Effector memory CD4-positive, alpha-beta T cell (primary cell): ENCODE data around the gene HMX1.

ENCODE experiments used
- DNase-seq, 3 donors: peaks; one replicate each; pipeline ENCODE4 v3.0.0-alpha.2; 2020
- H3K27ac ChIP-seq: 2 replicates; pipeline ENCODE4 v1.7.0; 2013; ENCODE audit warnings: mild to moderate bottlenecking, low read length, moderate library complexity; ENCODE audit not compliant: insufficient read depth, poor library complexity, severe bottlenecking
- H3K27me3 ChIP-seq: replicated peaks from 2 replicates; pipeline ENCODE4 v1.7.0; 2013; ENCODE audit warnings: mild to moderate bottlenecking, low read length; ENCODE audit not compliant: insufficient read depth, control insufficient read depth, poor library complexity, severe bottlenecking
- H3K36me3 ChIP-seq: 2 replicates; pipeline ENCODE4 v1.7.0; 2013; ENCODE audit warnings: mild to moderate bottlenecking, low read length, moderate library complexity; ENCODE audit not compliant: control insufficient read depth, insufficient read depth
- H3K4me1 ChIP-seq: 2 replicates; pipeline ENCODE4 v1.7.0; 2013; ENCODE audit warnings: low read length, mild to moderate bottlenecking; ENCODE audit not compliant: control insufficient read depth, insufficient read depth, poor library complexity, severe bottlenecking
- H3K4me3 ChIP-seq: 2 replicates; pipeline ENCODE4 v1.7.0; 2013; ENCODE audit warnings: low read length, low read depth, mild to moderate bottlenecking; ENCODE audit not compliant: insufficient read depth, poor library complexity, severe bottlenecking
- H3K9me3 ChIP-seq: 2 replicates; pipeline ENCODE4 v1.7.0; 2013; ENCODE audit warnings: mild to moderate bottlenecking, low read length, moderate library complexity; ENCODE audit not compliant: control insufficient read depth

Gene HMX1

GRCh38 chr4:8848507-8849265, 23.0 kb downstream of the HMX1 start:
- no peaks in the 10 kb centered on the region for H3K9me3 ChIP-seq
- no peak for DNase-seq
- H3K27me3 ChIP-seq = peaks cover 4% of the 10 kb centered on the region
- no peaks in the 10 kb centered on the region for H3K36me3 ChIP-seq
- no peaks in the 10 kb centered on the region for H3K4me1 ChIP-seq
- H3K27ac ChIP-seq = no peak overlapping the region
- no peak overlapping the region for H3K4me3 ChIP-seq

- Histone ChIP-seq H3K36me3 (no peaks in the 10 kb centered on the region), H3K4me1 (no peaks in the 10 kb centered on the region), H3K4me3 (no peak overlapping the region), H3K9me3 (no peaks in the 10 kb centered on the region), H3K27me3 (no peaks in the 10 kb centered on the region), H3K27ac (no peak overlapping the region)
- no peak for DNase-seq
Observed at GRCh38 chr4:8847764-8848163, 23.9 kb downstream of the HMX1 start.

GRCh38 chr4:8847331-8847730, 24.3 kb downstream of the HMX1 start:
- Histone ChIP-seq H3K36me3 (no peaks in the 10 kb centered on the region), H3K4me3 (no peak overlapping the region), H3K9me3 (no peaks in the 10 kb centered on the region), H3K27ac (no peak overlapping the region), H3K4me1 (no peaks in the 10 kb centered on the region), H3K27me3 (no peaks in the 10 kb centered on the region)
- DNase-seq = no peak

GRCh38 chr4:8846826-8847225, 24.8 kb downstream of the HMX1 start:
- Histone ChIP-seq H3K36me3 (no peaks in the 10 kb centered on the region), H3K4me1 (no peaks in the 10 kb centered on the region), H3K27ac (no peak overlapping the region), H3K27me3 (no peaks in the 10 kb centered on the region), H3K4me3 (no peak overlapping the region), H3K9me3 (no peaks in the 10 kb centered on the region)
- no peak for DNase-seq

- no peak overlapping the region for H3K4me3 ChIP-seq
- no peak for DNase-seq
- no peaks in the 10 kb centered on the region for H3K4me1 ChIP-seq
- no peak overlapping the region for H3K27ac ChIP-seq
- H3K27me3 ChIP-seq = no peaks in the 10 kb centered on the region
- H3K9me3 ChIP-seq = no peaks in the 10 kb centered on the region
- H3K36me3 ChIP-seq = no peaks in the 10 kb centered on the region
Observed at GRCh38 chr4:8846046-8846720, 25.5 kb downstream of the HMX1 start.

- Histone ChIP-seq H3K27ac (no peak overlapping the region), H3K36me3 (no peaks in the 10 kb centered on the region), H3K4me1 (no peaks in the 10 kb centered on the region), H3K4me3 (no peak overlapping the region), H3K9me3 (no peaks in the 10 kb centered on the region), H3K27me3 (no peaks in the 10 kb centered on the region)
- no peak for DNase-seq
Observed at GRCh38 chr4:8844976-8845690, 26.5 kb downstream of the HMX1 start.

GRCh38 chr4:8843597-8843996, 28.0 kb downstream of the HMX1 start:
- no peaks in the 10 kb centered on the region for H3K27me3 ChIP-seq
- no peaks in the 10 kb centered on the region for H3K9me3 ChIP-seq
- H3K27ac ChIP-seq = no peak overlapping the region
- no peak for DNase-seq
- no peaks in the 10 kb centered on the region for H3K4me1 ChIP-seq
- H3K36me3 ChIP-seq = no peaks in the 10 kb centered on the region
- no peak overlapping the region for H3K4me3 ChIP-seq

GRCh38 chr4:8842614-8843013, 29.0 kb downstream of the HMX1 start:
- Histone ChIP-seq H3K4me3 (no peak overlapping the region), H3K36me3 (no peaks in the 10 kb centered on the region), H3K27ac (no peak overlapping the region), H3K9me3 (no peaks in the 10 kb centered on the region), H3K4me1 (no peaks in the 10 kb centered on the region), H3K27me3 (no peaks in the 10 kb centered on the region)
- DNase-seq = no peak

GRCh38 chr4:8841678-8842268, 29.9 kb downstream of the HMX1 start:
- Histone ChIP-seq H3K36me3 (no peaks in the 10 kb centered on the region), H3K4me3 (no peak overlapping the region), H3K4me1 (no peaks in the 10 kb centered on the region), H3K27ac (no peak overlapping the region), H3K9me3 (no peaks in the 10 kb centered on the region), H3K27me3 (no peaks in the 10 kb centered on the region)
- DNase-seq = no peak
